GM19043 (cell line): Measurements from ENCODE around the gene PCSK6.
"Not testable (repeated sequence)": the region's sequence is repeated elsewhere in the genome, so short reads cannot be mapped to it uniquely, and the experiment has no call there.

Experiments
- ATAC-seq: cut with Tn5 transposase; IDR thresholded peaks from one replicate; pipeline ENCODE4 v1.9.1; 2021; ENCODE audit warnings: low read depth; ENCODE audit not compliant: unreplicated experiment

The PCSK6 gene

GRCh38 chr15:101434032-101434920, 55.2 kb downstream of the PCSK6 start:
- ATAC-seq: no peak

GRCh38 chr15:101433396-101433795, 56.1 kb downstream of the PCSK6 start:
- no peak for ATAC-seq

- no peak for ATAC-seq
These were observed 56.5 kb downstream of the PCSK6 start for GRCh38 chr15:101432982-101433381.

GRCh38 chr15:101431748-101432147, 57.8 kb downstream of the PCSK6 start:
- ATAC-seq: no peak

- no peak for ATAC-seq
These were observed 58.2 kb downstream of the PCSK6 start for GRCh38 chr15:101431301-101431700.

- no peak for ATAC-seq
These were observed 59.9 kb downstream of the PCSK6 start for GRCh38 chr15:101429646-101430045.

DNA sequence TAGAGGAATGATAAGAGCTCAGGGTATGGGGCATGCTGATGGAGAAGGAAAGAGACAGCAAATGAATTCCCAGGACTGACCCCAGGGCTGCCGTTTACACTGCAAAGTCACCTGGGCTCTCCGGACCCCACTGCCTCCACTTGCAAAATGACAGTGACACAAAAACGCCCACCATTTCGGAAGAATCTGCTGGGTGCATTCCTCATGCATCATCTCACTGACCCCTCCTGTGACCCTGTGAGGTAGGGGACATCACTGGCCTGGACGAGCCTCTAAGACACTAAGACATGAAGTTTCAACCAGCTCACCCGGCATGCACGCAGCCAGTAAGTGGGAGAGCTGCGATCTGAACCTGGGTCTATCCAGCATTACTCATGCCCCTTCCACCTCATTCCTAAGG, 60.3 kb downstream of the PCSK6 start:
- ATAC-seq: no peak

DNA sequence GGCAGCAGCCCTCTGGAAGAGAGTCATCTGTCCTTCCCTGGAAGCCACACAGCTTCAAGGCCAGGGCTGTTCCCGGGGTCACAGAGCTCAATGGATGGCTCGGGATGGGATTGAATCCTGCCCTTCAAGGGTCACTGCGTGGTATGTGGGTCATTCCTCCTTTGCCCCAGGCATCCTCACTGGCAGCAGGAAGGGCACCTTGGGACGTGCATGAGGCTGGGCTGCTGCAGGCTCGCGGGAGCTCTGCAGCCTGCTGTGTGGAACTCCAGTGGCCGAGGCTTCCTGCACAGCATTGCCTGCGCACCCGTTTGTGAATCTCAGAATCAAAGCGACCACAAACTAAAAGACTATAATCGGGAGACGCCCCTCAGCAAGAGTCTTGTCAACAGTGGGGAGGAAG, 60.7 kb downstream of the PCSK6 start:
- no peak for ATAC-seq

GRCh38 chr15:101427606-101428487, 61.7 kb downstream of the PCSK6 start:
- ATAC-seq: no peak

GRCh38 chr15:101426761-101427333, 62.7 kb downstream of the PCSK6 start:
- ATAC-seq: no peak

- no peak for ATAC-seq
These were observed 63.6 kb downstream of the PCSK6 start for GRCh38 chr15:101425787-101426365.

DNA sequence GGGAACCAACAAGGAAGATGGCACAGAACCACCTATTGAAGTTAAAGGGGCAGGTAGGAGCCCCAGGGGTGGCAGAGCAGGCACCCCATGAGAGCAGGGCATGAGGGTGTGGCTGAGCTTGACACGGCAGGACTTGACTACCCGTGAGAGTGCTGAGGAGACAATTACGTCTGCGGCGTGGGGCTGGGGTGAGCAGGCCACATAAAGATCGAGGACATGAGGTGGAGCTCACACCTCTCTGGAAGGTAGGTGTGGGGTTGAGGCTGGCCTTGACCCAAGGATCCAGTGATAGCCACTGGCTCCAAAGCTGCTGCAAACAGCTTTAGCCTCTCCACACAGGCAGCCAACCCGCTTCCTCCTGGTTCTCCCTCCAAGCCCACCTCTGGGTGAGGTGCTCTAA, 64.5 kb downstream of the PCSK6 start:
- no peak for ATAC-seq

- no peak for ATAC-seq
These were observed 69.3 kb downstream of the PCSK6 start for GRCh38 chr15:101420232-101420631.

DNA sequence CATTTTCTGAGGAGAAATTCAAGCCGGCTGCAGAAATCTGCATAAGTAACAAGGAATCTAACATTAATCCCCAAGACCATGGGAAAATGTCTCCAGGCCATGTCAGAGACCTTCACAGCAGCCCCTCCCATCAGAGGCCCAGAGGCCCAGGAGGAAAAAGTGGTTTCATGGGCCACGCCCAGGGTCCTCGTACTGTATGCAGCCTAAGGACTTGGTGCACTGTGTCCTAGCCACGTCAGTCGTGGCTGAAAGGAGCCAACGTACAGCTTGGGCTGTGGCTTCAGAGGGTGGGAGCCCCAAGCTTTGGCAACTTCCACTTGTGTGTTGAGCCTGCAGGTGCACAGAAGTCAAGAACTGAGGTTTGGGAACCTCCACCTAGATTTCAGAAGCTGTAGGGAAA, 73.0 kb downstream of the PCSK6 start:
- not testable (repeated sequence) for ATAC-seq

GRCh38 chr15:101413239-101413638, 76.3 kb downstream of the PCSK6 start:
- ATAC-seq: no peak

GRCh38 chr15:101411581-101411980, 77.9 kb downstream of the PCSK6 start:
- ATAC-seq: no peak

DNA sequence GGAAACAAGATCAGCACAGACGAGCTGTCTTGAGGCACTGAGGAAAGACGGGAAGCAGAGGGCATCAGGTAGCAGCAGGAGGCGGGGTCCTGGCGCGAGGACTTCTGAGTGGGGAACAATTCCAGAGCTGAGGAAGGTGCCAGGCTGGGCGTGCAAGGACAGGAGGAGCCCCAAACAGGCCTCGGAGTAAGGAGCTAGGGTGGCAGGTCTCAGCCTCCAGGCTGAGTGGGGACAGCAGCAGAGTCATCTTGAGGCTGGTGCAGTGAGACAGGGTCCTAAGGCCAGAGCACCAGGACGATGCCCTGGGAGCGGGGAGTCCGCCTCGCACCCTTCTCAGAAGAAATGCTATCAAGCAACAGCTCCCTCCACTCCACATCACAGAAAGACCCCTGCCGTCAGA, 78.4 kb downstream of the PCSK6 start:
- ATAC-seq: no peak

DNA sequence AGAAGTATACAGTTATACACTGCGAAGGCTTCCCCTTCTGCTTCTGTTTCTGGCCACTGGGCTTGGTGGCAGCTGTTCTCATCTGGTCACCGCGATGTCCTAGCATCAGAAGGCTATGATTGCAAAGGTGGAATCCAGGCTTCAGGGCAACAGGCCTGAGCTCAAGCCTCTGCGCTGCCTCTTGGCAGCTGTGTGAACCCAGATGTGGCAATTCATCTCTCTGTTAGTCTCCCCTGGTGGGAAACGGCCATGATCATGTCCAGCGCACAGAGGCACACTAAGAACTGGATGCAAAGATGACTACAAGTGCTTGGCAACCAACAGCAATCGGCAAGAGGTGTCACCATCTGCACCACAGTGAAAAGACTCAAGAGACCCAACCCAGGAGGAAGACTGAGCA, 78.9 kb downstream of the PCSK6 start:
- no peak for ATAC-seq

GRCh38 chr15:101409621-101410020, 79.9 kb downstream of the PCSK6 start:
- no peak for ATAC-seq

DNA sequence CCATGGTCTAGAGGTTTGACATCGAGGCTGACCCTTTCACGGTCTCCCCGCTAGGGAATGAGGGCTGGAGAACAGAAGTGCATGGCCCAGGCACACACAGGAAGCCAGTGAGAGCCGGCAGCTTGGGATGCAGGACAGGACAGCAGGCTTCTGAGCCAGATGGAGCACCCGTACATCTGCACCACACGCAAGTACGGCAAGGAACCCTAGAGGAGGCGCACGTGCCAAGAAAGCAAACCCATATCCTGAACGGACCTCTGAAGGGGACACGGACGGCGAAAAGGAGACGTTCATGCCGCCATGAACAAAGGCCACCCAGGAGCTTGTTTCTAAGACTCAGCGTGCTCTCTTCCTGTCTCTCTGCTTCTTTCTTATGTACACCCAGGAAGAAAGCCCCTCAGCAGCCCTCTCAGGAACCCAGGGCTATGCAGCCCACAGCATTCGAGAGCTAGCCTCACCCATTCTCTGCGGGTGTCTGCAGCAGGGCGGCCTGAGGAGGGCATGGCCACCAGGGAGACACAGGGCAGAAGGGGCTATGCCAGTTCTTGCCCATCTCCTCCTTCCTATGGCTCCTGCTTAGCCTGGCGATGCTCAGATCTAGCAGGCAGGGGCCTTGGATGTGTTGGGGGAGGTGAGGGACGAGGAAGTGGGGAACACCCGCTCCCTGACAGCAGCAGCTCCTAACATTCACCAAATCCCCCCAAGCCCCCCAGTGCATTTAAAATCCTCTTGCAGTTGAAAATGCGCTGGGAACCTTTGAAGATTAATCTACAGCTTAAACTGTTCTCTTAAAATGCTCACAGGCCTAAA, 81.3 kb downstream of the PCSK6 start:
- no peak for ATAC-seq
